Right lobe of liver (tissue), 4 donors: ENCODE data around the gene CRYBA2.

Experiments
- CTCF ChIP-seq, 4 donors: fragments of 200-600 bp in 3 of 4; fragments of 450-650 bp in 1 of 4; IDR thresholded peaks; one replicate each; pipeline versions ENCODE4 v1.5.1 to v1.8.0; 2016 to 2022; ENCODE audit warnings: antibody characterized with exemption in 4 of 4, mild to moderate bottlenecking in 2 of 4
- POLR2A ChIP-seq: fragments of 450-650 bp; IDR thresholded peaks from one replicate; pipeline ENCODE4 v1.6.1; 2017; ENCODE audit warnings: antibody characterized with exemption, mild to moderate bottlenecking
- donor health status: DM: no; HTN: no; CAD: no.
- donor health status: DM: no; HTN: no; CAD: no.
- donor health status: DM: no; HTN: yes; CAD: no.

DNA sequence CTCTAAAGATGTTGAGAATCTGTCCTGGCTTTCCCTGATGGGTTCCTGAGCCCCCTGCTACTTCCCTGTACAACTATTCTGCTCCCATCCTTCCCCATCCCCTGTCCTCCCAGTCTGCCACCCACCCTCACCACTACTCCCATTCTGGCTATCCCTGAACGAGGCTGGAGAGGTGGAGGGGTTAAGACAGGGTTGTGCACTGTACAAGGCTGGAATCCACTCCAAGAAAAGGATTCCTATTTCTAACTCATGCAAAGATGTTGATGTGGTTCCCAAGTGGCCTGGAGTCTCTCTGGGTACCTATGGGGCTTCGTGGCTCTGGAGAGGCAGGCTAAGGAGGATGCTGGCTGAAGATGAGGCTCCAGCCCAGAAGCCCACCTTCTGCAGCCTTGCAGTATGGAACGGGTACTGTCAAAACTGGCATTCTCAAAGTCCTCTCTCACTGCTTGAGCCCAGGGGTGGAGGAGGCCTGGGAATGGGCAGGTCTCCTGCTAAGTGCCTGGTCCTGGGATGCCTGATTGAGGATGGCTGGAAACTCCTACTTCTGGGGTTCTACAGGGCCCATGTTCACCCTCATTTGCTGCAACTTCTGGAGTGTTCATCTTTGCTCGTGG, 7.0 kb downstream of the CRYBA2 start:
- no peak for TF ChIP-seq CTCF (IDR thresholded peaks at IDR 0.05)
- no peak for TF ChIP-seq POLR2A
